Limb (tissue), 2 donors: ENCODE results near the gene MCTP1.
"Not testable (repeated sequence)": the region's sequence is repeated elsewhere in the genome, so short reads cannot be mapped to it uniquely, and the experiment has no call there.

ENCODE experiments used
- DNase-seq, 2 donors: peaks; one replicate each; pipeline ENCODE4 v3.0.0-alpha.2; 2016; ENCODE audit errors: extremely low spot score in 2 of 2

The MCTP1 gene

DNA sequence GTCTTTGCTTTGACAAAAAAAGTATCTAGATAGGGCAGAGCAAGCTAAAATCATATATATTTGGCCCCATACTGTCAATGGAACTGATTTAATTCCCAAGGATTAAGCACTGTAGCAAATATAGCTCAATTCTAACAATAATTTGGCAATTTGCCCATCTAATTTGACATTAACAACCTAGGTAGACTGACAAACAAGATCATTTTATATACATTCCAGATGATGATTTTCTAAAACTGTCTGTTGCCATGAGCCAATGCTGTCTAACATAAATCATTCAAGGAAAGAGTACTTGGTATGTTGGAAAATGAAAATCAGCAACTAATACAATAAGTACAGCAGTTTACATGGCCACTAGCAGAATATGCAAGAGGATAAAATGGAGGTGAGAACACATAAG is 32.1 kb downstream of the MCTP1 start:
- DNase-seq: no peak

DNA sequence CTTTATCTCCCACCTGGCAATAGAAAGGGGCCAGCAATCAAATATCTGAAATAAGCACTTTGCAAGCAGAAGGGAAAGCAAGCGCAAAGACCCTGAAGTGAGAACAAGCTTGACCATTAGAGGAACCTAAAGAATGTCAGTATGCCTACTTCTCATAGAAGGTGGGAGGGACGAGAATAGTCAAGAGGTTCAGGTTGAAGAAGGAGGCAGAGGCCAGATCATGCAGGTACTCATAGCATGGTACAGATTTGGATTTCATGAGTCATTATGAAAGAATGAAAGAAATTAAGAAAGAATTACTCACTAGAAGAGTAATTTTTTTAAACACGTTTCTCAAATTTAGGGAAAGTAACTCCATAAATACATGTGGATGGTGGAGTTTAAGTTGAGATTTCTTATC is 33.7 kb downstream of the MCTP1 start:
- DNase-seq: no peak

DNA sequence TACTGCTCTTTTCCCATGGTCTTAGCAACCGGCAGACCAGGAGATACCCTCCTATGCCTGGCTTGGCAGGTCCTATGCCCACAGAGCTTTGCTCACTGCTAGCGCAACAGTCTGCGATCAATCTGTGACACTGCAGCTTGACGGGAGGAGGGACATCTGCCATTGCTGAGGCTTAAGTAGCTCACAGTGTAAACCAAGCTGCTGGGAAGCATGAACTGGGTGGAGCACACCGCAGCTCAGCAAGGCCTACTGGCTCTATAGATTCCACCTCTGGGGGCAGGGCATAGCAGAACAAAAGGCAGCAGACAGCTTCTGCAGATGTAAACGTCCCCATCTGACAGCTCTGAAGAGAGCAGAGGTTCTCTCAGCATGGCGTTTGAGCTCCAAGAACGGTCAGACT is 40.4 kb downstream of the MCTP1 start:
- no peak for DNase-seq

DNA sequence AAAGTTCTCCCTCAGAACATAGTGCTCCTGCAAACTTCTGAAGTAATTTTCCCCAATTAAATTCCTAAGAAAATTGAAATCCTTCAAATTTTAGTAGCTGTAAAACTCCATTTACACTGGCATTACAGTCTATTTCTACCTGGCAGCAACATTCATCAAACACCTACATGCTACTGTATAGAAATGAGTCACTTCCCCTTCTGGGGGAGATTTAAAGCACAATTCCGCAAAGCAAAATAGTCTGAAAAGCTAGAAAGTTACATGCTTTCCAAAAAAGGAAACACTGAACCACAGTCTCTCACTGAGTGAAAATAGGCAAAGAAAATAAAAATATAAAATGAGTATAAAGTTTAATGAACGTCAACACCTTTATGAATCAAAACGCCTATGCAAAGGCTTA is 43.3 kb downstream of the MCTP1 start:
- no peak for DNase-seq

DNA sequence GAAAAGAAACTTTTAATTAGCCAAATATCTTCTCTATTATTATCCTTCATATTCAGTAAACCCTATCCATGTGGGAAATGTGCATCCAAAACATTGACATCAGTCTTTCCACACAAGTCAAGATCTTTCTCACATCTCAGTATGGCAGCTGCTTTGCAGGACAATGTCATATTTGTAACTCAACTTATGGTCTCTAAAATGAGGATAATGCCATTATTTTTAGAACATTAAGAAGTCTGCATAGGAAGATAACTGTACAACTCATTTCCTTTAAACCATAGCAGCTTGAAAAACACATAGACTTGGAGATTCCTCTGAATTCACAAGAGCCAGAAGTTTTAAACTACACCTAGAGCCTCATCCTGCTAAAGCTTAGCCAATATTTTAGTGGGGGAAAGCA is 43.7 kb downstream of the MCTP1 start:
- no peak for DNase-seq

DNA sequence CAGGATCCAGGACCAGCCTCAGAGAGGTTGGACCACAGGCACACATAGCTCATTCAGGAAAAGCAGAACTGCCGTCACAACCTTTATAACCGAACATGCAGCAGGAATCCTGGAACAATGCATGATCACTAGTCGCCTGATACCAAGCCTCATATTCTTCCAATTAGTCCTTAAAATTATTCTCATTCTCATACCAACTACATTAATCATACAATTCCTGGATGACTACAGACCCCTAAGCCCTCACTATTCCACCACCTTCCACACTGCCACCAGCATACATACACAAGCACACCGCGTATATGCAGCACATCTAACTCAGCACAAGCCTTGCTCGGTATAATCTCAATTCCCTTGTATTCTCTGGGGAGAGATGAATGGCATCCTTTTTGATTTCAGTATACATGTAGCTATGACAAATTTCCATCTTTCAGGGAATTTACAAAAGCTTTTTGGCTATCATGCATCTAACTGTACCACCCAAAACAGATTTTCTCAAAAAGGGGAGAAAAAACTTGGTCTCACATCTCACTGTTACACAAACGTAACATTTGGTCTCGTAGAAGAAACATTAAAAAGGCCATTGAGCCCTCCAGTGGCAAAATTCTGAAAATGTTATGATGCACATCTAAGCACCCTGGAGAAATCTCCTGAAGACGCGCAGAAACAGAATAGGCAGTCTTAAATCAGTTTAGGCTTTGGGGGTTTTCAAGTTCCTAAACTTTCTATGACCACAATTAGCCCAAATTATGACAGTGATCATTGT is 46.2 kb downstream of the MCTP1 start:
- DNase-seq: no peak

DNA sequence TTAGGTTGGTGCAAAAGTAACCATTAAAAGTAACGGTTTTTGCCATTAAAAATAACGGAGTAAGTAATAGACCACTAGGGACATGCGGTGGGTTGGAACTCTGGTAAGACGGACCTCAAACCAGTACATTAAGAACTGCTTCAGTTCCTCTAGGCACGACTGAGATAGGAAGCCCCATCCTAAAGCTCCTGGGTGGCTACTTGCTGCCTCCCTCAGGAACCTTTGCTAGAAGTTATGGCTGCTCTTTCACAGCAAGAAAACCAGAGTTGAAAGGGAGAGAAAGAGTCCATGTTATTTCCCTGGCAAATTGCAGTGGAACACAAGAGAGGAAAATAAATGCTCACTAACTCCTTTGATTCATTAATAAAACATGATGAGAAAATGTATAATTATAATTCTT is 47.6 kb downstream of the MCTP1 start:
- DNase-seq: no peak

DNA sequence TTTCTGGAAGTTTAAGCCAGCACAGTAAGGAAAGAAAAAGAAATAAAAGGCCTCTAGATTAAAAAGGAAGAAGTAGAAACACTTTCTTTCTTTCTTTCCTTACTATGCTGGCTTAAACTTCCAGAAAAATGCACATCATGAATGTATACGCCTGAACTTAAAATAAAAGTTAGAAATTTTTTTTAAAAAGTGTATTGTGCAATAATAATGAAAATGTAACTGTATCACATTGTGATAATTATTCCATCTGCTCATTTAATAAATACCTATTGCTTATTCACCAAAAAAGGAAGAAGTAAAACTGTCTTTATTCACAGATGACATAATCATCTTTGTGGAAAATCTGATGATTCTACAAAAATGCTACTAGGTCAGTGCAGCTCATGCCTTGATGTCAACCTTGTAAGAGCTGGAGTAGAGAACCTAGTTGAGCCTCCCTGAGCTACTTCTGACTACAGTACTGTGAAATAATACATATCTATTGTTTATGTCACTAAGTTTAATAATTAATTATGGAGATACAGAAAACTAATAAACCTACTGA is 49.4 kb downstream of the MCTP1 start:
- no peak for DNase-seq

DNA sequence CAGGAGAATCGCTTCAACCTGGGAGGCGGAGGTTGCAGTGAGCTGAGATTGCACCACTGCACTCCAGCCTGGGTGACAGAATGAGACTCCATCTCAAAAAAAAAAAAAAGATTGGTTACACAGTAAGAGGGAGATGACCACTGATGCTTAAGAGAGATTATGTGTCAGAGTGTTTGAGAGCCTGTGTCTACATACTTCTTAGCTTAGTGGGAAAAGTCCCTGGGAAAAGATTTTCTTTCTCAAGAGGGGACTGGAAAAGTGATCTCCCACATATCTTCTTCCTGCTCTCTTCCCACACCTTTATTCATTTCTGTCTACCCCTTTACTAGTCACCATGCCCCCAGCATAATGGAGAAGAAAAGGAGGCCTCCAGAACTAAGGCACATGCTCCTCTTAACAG is 55.2 kb downstream of the MCTP1 start:
- DNase-seq: no peak

DNA sequence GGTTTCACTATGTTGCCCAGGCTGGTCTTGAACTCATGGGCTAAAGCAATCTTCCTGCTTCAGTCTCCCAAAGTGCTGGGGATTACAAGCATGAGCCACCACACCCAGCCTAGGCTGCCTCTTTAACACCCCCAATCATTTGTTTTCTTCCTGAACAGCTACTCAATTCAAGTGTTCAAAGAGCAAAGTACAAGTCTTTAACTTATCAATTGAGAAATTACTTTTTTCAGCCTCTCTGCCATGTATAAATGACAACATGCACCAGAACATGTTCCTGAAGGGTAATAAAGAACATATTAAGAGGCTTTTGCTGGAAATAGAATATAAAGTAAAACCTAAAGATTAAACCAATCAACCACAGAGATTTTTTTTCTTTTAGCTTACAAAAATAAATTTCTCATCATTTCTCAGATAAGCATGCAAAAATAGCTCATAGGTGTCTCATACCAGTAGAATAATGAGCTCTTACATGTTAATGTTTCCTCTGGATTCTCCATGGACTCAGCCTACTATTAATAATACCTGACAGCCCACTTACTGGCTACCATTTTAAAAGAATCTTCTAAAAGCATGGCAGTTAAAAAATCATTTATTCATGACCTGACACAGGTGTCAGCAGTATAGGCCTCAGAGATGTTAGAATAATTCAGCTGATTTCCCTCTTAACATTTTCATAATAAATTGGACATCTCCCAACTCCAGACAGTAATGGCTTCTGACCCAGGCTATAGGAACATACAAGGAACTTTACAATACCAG is 60.0 kb downstream of the MCTP1 start:
- DNase-seq: no peak

DNA sequence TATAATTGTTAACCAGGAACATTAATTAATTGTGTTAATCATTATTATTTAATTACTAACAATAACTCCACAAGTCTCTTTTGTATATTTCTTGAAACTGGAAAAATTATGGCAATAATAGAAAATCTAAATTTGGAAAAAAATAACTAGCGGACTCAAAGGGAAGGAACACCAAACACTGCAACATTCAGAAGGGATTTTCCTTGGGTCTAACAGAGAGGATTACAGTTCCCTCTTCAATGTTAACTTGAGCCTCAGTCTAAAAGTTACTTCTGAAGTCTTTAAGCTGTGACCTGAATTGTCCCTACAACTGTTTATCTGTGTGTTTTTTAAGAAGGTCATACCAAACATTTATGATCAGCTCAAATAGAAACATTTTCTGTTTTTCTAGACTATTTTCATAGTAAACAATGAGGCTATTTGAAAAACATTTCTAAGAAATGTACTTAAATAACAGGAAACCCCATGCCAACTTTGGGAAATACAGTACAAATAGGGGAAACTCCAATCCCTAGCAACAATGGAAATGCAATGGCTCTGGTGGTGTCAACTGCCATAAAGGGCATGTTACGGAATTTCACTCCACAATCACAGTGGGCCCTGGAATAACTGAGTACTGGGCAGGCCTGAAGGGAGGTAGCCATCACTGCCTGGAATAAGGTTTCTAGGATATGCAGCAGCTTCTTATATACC is 61.2 kb downstream of the MCTP1 start:
- DNase-seq: no peak

DNA sequence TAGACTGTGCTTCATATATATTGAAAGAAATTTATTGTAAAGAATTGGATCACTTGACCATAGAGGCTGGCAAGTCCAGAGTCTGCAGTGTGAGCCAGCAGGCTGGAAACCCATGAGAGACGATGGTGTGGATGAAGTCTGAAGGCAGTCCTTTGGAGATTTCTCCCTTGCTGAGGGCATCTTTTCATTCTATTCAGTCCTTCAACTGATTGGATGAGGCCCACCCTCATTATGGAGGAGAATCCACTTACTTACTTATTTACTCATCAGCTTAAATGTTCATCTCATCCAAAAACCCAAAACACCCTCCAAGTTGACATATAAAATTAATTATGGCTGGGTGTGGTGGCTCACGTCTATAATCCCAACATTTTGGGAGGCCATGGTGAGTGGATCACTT is 62.1 kb downstream of the MCTP1 start:
- no peak for DNase-seq

DNA sequence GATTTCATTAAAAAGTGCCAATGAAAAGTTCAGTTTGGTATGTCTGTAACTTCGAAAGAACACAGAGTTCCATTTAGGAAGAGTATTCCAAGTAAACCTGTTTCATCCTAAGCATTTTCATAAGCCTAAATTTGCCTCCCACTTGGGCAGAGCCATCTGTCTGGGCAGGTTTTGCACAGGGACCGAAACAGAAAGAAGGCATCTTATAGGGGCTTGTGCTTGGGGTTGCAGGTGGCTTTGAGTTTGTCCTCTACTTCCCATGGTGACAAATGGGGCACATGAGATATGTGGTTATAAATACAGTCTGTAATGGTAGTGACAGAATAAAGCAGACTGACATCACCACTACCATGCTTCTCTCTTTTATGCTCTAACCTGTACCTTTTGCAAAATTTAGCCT is 63.7 kb downstream of the MCTP1 start:
- no peak for DNase-seq

DNA sequence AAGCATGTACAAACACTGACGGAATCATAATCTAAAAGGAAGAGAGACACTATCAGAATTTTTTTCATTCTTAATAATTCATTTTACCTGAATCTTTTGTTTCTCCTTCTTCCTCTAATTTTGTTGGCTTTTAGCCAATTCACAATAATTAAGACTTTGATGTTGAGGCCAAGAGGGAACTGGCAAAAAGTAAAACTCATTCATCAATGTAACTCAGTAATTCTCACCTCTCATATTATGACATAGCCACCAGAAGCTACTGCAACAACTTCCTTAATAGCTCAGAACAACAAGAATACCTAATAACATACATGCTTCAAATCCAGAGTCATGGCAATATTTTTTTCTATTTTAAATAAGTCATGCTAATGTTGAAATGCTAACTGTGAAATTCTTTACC is 64.5 kb downstream of the MCTP1 start:
- DNase-seq: no peak

DNA sequence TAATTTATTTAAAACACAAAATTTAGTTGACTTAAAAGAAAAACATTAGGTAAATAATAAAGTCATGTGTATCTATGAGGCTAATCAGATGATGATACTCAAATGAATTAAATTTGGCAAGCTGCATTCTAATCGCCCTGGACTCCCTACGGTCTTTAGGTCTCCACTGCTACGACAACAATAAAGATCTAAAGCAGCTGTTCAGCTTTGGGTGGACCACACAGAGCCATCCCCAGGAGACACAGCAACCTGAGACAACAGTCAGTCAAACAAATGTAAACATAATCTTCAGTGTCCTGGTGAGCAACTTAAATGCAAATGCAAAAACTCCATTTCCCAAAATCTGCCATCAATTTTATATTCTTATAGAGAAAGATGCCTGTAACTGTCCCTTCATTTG is 65.5 kb downstream of the MCTP1 start:
- no peak for DNase-seq

DNA sequence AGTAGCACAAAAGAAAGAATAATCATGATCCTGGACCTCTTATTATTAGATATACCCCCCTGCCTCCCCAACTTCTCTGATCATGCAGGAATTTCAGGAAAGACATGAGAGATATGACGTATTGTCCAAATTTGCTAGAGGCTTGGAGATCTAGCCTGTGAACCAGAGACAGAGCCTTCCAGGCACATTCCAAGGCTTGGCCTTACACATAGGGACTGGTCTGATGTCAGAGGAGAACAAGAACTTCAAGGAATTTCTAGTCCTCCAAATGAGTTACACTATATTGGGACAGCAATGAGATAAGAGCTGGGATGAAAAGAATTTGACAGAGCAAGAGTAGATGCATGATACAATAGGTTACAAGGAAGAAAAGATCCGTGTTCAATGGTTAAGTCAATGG is 67.0 kb downstream of the MCTP1 start:
- no peak for DNase-seq

DNA sequence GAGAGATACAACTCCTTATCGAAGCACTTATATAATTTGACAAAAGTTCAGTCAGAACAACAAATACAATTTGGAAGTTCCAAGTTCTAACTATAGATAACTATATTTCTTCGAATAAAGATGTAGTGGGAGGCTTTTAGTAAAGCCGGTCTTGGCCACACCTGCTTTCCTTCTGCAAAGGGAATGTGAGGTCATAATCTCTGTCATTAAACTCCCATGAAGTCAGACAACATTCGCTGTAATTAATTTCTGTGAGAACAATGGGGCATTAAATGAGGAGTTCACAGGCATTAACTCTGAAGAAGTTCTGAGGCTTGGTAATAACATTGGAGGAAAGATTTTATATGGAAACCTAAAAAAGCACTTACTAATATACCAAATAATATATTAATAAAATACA is 67.5 kb downstream of the MCTP1 start:
- no peak for DNase-seq

DNA sequence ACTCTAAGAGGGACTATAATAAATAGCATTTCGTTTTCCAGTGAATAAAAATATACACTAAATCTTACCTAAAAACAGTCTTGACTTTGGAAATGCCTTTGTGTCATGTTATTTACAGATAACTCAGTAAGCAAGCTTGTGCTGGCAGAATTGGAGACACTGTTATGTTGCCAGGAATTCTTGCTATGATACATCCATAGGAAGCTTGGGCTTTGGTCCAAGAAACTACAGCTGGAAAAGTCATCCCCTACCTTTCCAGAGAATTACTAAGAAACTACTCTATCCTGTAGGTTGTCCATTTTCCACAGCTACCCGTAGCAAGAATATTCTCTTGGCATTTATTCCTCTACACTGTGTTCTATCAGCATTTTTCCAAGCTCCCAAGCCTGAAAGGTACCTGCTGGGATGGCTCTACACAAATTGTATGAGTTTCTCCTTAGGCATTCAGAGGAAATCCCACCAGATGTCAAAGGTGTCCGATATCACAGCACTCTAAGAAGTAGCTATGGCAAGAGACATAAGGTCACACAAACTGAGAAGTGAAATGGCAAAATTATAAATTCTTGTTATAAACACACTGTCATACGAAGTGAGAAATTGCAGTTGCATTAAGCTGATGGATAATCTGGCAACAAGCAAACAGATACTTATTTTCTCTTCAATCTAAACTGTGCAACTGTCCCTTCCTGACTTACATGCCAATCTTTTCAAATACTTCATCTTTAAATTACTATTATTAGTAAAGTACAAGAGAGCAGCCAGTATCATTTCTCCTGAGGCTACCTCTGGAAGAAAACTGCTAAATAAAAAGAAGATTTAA is 68.5 kb downstream of the MCTP1 start:
- DNase-seq: peak; percentile 37 to 42

DNA sequence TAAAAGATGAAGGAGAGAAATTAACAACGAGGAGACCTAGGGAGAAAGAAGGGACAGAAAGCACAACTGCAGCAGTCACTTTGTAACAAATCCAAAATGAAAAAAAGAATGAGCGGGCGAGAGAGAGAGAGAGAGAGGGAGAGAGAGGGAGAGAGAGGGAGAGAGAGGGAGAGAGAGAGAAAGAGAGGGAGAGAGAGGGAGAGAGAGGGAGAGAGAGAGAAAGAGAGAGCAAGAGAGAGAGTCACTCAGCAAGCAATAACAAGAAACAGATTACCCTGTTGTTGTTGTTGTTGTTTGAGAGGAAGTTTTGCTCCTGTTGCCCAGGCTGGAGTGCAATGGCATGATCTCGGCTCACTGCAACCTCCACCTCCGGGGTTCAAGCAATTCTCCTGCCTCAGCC is 77.1 kb downstream of the MCTP1 start:
- not testable (repeated sequence) for DNase-seq

DNA sequence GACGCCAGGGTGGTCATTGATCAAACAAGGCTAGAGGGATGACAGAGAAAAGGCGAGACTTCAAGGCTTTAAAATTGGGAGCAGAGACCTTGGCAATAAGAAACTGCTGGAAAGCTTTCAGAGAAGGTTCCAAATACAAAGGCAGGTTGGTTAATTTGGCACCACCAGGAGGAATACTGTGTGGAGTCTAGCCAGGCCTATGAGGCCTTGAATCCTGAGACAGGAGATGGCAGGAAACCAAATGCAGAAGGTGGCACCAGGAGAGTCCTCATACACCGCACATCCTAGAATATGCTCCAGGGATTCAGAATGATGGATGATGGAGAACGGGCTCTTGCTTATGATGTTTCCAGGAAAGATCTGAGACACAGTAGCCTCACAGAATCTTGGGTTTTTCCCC is 90.0 kb downstream of the MCTP1 start:
- no peak for DNase-seq

DNA sequence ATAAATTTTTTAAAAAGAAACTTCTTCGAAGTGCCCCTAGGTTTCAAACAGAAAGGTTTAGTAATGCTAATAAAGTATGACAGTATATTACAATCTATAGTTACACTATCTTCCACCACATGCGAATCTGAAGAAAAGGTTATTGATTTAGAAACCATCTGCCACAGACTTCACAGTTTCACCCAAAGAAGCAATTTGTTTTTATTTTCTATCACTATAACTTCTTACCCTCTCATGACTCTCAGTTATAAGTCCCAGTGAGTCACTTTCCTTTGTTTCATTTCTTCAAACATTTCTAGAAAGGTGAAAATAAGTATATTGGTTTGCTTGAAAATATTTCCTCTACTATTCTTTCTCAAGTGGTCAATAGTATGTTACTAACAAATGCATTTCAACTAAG is 93.6 kb downstream of the MCTP1 start:
- DNase-seq: no peak
